ENCODE results near the gene ATXN10. TPM values are rescaled to one million over a fixed set of nuclear protein-coding genes. Genes with fewer than 3 reads are reported as not detected.

Gene ATXN10
- total and polyA plus RNA-seq, 2 of the 8 experiments (the other 6 are each of a cell fraction or from before 2014, with no cell fraction given), result 134 to 210 TPM

DNA sequence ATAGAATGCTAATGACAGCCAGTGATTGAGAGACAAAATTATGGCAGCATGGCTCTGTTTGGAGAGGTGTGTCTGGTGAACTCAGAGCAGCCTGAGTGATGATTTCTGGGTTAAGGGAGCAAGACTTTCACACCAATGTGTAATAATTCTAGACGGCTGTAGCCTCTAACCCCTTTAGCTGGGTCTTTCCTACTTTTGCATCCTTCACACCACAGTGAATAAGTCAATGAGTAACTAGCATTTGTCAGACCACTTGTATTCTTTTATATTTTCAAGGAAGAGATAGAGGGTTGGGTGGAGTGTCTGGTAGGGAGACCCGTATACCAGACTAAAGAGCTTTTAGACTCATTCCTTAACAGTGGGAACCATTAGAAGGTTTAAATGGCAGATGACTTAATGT lies 50.4 kb downstream of the ATXN10 start (continued):
- TF ChIP-seq TCF12 (IDR thresholded peaks at IDR 0.05; ENCODE audit: low read depth, low read length), result no peak
- no peak for TF ChIP-seq EP300 (IDR thresholded peaks at IDR 0.05; ENCODE audit: borderline replicate concordance in 1 of 2, low read depth in 2 of 2, low read length in 2 of 2)
- no peak for TF ChIP-seq HDAC2 (IDR thresholded peaks at IDR 0.05; ENCODE audit: borderline replicate concordance in 1 of 2, low read depth in 2 of 2, low read length in 2 of 2)
- TF ChIP-seq CHD2 (IDR thresholded peaks at IDR 0.05; ENCODE audit: low read length), result no peak
- TF ChIP-seq RNF2 (IDR thresholded peaks at IDR 0.05; ENCODE audit: borderline replicate concordance, low read depth, low read length, missing control alignments, poor library complexity, severe bottlenecking), result no peak
- no peak for TF ChIP-seq SP1 (IDR thresholded peaks at IDR 0.05; ENCODE audit: low read depth, low read length)
- TF ChIP-seq RFX5 (IDR thresholded peaks at IDR 0.05; ENCODE audit: borderline replicate concordance, low read depth, low read length), result no peak

All from H1 (cell line).